Hepatocyte (in vitro differentiated cells): Measurements from ENCODE around the gene ABLIM1. TPM values are rescaled to one million over a fixed set of nuclear protein-coding genes. Genes with fewer than 3 reads are reported as not detected.

Source experiments
- DNase-seq: peaks from one replicate; pipeline ENCODE4 v3.0.0-alpha.2; 2016; ENCODE audit warnings: low spot score
- H2AFZ ChIP-seq: fragments of 200-600 bp; sonication (generic); 2 replicates; pipeline ENCODE4 v1.6.0; 2016; ENCODE audit warnings: antibody characterized with exemption, mild to moderate bottlenecking
- H3K27ac ChIP-seq: fragments of 200-600 bp; sonication (generic); 2 replicates; pipeline ENCODE4 v1.5.1; 2016; ENCODE audit warnings: mild to moderate bottlenecking
- H3K27me3 ChIP-seq: fragments of 200-600 bp; sonication (generic); 2 replicates; pipeline ENCODE4 v1.6.1; 2016
- H3K36me3 ChIP-seq: fragments of 200-600 bp; sonication (generic); replicated peaks from 2 replicates; pipeline ENCODE4 v1.5.1; 2016; ENCODE audit warnings: low read depth; ENCODE audit not compliant: insufficient read depth
- H3K4me1 ChIP-seq: fragments of 200-600 bp; sonication (generic); 2 replicates; pipeline ENCODE4 v1.5.1; 2016; ENCODE audit warnings: mild to moderate bottlenecking, moderate library complexity; ENCODE audit not compliant: insufficient read depth
- H3K4me2 ChIP-seq: fragments of 200-600 bp; sonication (generic); 2 replicates; pipeline ENCODE4 v1.6.0; 2016
- H3K4me3 ChIP-seq: fragments of 200-600 bp; sonication (generic); 2 replicates; pipeline ENCODE4 v1.5.1; 2016; ENCODE audit warnings: mild to moderate bottlenecking
- H3K79me2 ChIP-seq: fragments of 200-600 bp; sonication (generic); 2 replicates; pipeline ENCODE4 v1.6.0; 2017; ENCODE audit warnings: mild to moderate bottlenecking
- H3K9me2 ChIP-seq: fragments of 200-600 bp; sonication (generic); replicated peaks from 2 replicates; pipeline ENCODE4 v1.6.0; 2017; ENCODE audit warnings: mild to moderate bottlenecking; ENCODE audit not compliant: insufficient read depth
- H3K9me3 ChIP-seq: fragments of 200-600 bp; sonication (generic); 2 replicates; pipeline ENCODE4 v1.5.1; 2016; ENCODE audit warnings: low read depth, mild to moderate bottlenecking
- H4K20me1 ChIP-seq: fragments of 200-600 bp; sonication (generic); 2 replicates; pipeline ENCODE4 v1.6.0; 2016; ENCODE audit warnings: mild to moderate bottlenecking; ENCODE audit not compliant: insufficient read depth, poor library complexity, severe bottlenecking
- EZH2 ChIP-seq: fragments of 200-600 bp; sonication (generic); IDR thresholded peaks from 2 replicates; pipeline ENCODE4 v1.6.1; 2016; ENCODE audit warnings: antibody characterized with exemption, mild to moderate bottlenecking, borderline replicate concordance
- EZH2phosphoT487 ChIP-seq: fragments of 200-600 bp; sonication (generic); IDR thresholded peaks from one replicate; pipeline ENCODE4 v1.6.1; 2018; ENCODE audit warnings: antibody characterized with exemption, mild to moderate bottlenecking, low read depth, moderate library complexity; ENCODE audit not compliant: unreplicated experiment, severe bottlenecking
- WGBS: methylation state at CpG from one replicate; pipeline ENCODE4 v1.1.6; 2016; ENCODE audit warnings: low lambda C conversion rate; ENCODE audit errors: missing lambda C conversion rate; 5-methylcytosine and 5-hydroxymethylcytosine counted together
- polyA plus RNA-seq: library from polyadenylated mRNA; unstranded; fragments of >200 nt; fragmentation: Nextera tagmentation; extraction: Ambion mirVana; gene quantifications from 2 replicates; pipeline ENCODE4 v1.2.1, GENCODE V29; 2016
- total RNA-seq: library from RNA; depleted of rRNA; stranded (reverse); fragments of >200 nt; gene quantifications from 2 replicates; pipeline ENCODE4 v1.2.3, GENCODE V29; 2014
- TF ChIP-seq, protein P1 (sequence below): fragments of 200-600 bp; sonication (generic); IDR thresholded peaks from 2 replicates; pipeline ENCODE4 v1.5.1; 2016; ENCODE audit warnings: antibody characterized with exemption, mild to moderate bottlenecking; ENCODE audit not compliant: poor library complexity

Gene ABLIM1
- total and polyA plus RNA-seq, 2 experiments from 2014 or later: 20.8 to 31.6 TPM

DNA sequence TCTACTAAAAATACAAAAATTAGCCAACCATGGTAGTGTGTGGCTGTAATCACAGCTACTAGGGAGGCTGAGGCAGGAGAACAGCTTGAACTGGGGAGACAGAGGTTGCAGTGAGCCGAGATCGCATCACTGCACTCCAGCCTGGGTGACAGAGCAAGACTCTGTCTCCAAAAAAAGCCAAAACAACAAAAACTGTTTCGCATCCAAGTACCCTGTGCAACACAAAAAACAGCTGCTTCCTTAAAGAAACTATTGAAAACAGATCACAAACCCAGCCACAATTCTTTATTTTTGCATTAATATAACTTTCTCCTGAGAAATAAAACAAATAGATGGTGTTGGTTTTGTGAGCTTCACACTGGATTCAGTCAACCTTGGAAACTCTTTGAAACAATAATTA, 141.7 kb downstream of the ABLIM1 start:
- Histone ChIP-seq H3K79me2 (peaks cover 71% of the 10 kb centered on the region), H3K36me3 (no peaks in the 10 kb centered on the region), H3K27ac (no peak overlapping the region), H3K9me3 (no peaks in the 10 kb centered on the region), H3K4me3 (no peak overlapping the region), H4K20me1 (no peaks in the 10 kb centered on the region), H3K4me1 (peaks cover 21% of the 10 kb centered on the region), H3K4me2 (no peak overlapping the region), H2AFZ (no peak overlapping the region), H3K9me2 (no peaks in the 10 kb centered on the region), H3K27me3 (no peaks in the 10 kb centered on the region)
- no peak for DNase-seq
- WGBS: 90% methylated on average over 3 of the region's 3 CpGs
- TF ChIP-seq, protein P1, sequence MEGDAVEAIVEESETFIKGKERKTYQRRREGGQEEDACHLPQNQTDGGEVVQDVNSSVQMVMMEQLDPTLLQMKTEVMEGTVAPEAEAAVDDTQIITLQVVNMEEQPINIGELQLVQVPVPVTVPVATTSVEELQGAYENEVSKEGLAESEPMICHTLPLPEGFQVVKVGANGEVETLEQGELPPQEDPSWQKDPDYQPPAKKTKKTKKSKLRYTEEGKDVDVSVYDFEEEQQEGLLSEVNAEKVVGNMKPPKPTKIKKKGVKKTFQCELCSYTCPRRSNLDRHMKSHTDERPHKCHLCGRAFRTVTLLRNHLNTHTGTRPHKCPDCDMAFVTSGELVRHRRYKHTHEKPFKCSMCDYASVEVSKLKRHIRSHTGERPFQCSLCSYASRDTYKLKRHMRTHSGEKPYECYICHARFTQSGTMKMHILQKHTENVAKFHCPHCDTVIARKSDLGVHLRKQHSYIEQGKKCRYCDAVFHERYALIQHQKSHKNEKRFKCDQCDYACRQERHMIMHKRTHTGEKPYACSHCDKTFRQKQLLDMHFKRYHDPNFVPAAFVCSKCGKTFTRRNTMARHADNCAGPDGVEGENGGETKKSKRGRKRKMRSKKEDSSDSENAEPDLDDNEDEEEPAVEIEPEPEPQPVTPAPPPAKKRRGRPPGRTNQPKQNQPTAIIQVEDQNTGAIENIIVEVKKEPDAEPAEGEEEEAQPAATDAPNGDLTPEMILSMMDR: no peak
- no peak for TF ChIP-seq EZH2phosphoT487
- no peak for TF ChIP-seq EZH2

DNA sequence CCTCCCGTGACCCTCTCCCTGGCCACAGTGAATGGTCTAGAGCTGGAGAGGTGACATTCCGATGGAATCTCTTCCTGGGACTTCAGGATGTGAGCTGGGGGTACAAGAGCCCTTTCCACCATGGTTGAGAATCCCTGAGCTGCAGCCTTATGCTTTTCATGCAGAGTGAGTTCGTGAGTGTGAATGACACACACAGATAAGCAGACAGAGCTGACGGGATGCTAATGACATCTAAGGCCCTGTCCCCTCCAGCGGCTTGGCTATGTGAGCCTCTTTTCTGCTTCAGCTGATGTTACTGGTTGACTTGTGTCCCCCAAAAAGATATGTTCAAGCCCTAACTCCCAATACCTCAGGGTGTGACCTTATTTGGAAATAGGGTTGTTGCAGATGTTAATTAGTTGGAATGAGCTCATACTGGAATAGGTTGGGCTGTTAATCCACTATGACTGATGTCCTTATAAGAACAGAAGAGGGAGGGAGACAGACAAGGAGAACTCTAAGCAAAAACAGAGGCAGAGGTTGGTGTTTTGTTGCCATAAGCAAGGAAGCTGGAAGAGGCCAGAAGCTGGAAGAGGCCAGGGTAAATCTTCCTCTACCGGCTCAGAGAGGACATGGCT, 142.7 kb downstream of the ABLIM1 start:
- DNase-seq: no peak
- no peaks in the 10 kb centered on the region for H3K9me3 ChIP-seq
- 89% methylated on average over 6 of the region's 6 CpGs for WGBS
- H3K9me2 ChIP-seq: no peaks in the 10 kb centered on the region
- H3K27me3 ChIP-seq: no peaks in the 10 kb centered on the region
- no peak overlapping the region for H3K4me2 ChIP-seq
- no peaks in the 10 kb centered on the region for H3K36me3 ChIP-seq
- no peak overlapping the region for H3K4me3 ChIP-seq
- H2AFZ ChIP-seq: no peak overlapping the region
- H4K20me1 ChIP-seq: no peaks in the 10 kb centered on the region
- peaks cover 14% of the 10 kb centered on the region for H3K4me1 ChIP-seq
- H3K79me2 ChIP-seq: peaks cover 70% of the 10 kb centered on the region
- TF ChIP-seq EZH2 (no peak), EZH2phosphoT487 (no peak)
- TF ChIP-seq, protein P1: no peak
- H3K27ac ChIP-seq: no peak overlapping the region

DNA sequence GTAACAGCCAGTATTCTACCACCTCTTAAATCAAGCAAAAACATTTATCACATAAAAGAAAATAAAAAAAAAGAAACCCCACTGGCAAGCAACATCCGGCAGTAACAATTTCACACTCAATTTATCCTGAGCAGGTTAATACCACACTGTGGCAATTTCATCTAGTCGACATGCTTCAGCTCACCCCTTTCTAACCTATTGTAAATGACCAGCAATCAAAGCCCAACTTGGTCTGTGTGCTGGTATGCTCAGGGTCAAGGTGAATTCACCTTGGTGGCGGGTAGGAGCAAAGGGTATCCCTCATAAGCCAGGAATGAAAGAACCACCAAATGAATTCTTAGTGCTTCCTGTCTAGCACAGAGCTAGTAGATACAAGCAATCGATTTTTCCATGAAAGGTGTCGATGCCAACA, 144.7 kb downstream of the ABLIM1 start:
- Histone ChIP-seq H3K27me3 (no peaks in the 10 kb centered on the region), H3K9me2 (no peaks in the 10 kb centered on the region), H3K79me2 (peaks cover 65% of the 10 kb centered on the region), H4K20me1 (no peaks in the 10 kb centered on the region), H3K9me3 (no peaks in the 10 kb centered on the region), H3K27ac (no peak overlapping the region), H3K4me2 (no peak overlapping the region), H3K4me3 (no peak overlapping the region), H2AFZ (no peak overlapping the region), H3K4me1 (no peaks in the 10 kb centered on the region), H3K36me3 (no peaks in the 10 kb centered on the region)
- TF ChIP-seq EZH2phosphoT487 (no peak), EZH2 (no peak)
- TF ChIP-seq, protein P1: no peak
- 89% methylated on average over 5 of the region's 5 CpGs for WGBS
- no peak for DNase-seq
